Psoas muscle (tissue), 8 donors: Measurements from ENCODE around the gene ITGAL. TPM values are rescaled to one million over a fixed set of nuclear protein-coding genes. Genes with fewer than 3 reads are reported as not detected.

ENCODE experiments used
- ATAC-seq, 4 donors: fragments of 200-7000 bp; cut with Tn5 transposase; one replicate each; pipeline ENCODE4 v1.9.1; 2020; ENCODE audit warnings: moderate library complexity in 3 of 4, mild to moderate bottlenecking in 2 of 4
- DNase-seq, 2 donors: peaks; one replicate each; pipeline ENCODE4 v3.0.0-alpha.2; 2020
- H3K27ac ChIP-seq: fragments of 200-600 bp; one replicate; pipeline ENCODE4 v1.8.0; 2022
- H3K27me3 ChIP-seq, 3 donors: fragments of 200-600 bp in 1 of 3; one replicate each; pipeline versions ENCODE4 v1.6.1 to v1.8.0; 2013 to 2022; ENCODE audit warnings: low read length in 2 of 3, mild to moderate bottlenecking in 2 of 3, moderate library complexity in 1 of 3; ENCODE audit not compliant: insufficient read depth in 3 of 3
- H3K36me3 ChIP-seq, 2 donors: fragments of 200-600 bp in 1 of 2; one replicate each; pipeline versions ENCODE4 v1.6.1 to v1.8.0; 2013 to 2022; ENCODE audit warnings: low read depth in 1 of 2, mild to moderate bottlenecking in 1 of 2, moderate library complexity in 1 of 2; ENCODE audit not compliant: insufficient read depth in 1 of 2
- H3K4me1 ChIP-seq: fragments of 200-600 bp; one replicate; pipeline ENCODE4 v1.8.0; 2022
- H3K4me3 ChIP-seq: fragments of 200-600 bp; one replicate; pipeline ENCODE4 v1.8.0; 2022; ENCODE audit warnings: mild to moderate bottlenecking
- H3K9me3 ChIP-seq: fragments of 200-600 bp; one replicate; pipeline ENCODE4 v1.8.0; 2022
- WGBS, 3 donors: extraction: QIAGEN DNeasy Blood & Tissue Kit; methylation state at CpG; one replicate each; pipeline versions ENCODE4 v1.1.6 to v1.1.7; 2013; 5-methylcytosine and 5-hydroxymethylcytosine counted together
- intact Hi-C, 2 donors: fragments of 100-400 bp; cut with DNase I; formaldehyde crosslinking; loops; one replicate each; pipeline versions ENCODE4 v1.11.0 to v1.14.2; 2022
- polyA plus RNA-seq, 3 donors: library from polyadenylated mRNA; stranded (reverse); fragments of 200-250 nt; gene quantifications; one replicate each; pipeline ENCODE4 v1.2.3, GENCODE V29; 2013
- total RNA-seq, 4 donors: library from RNA; stranded (reverse); fragmentation: NEBNext Ultra II Directional in 2 of 4; extraction: Animal tissue kit (Norgen Biotek cat#: 25700) in 2 of 4; gene quantifications; one replicate each; pipeline versions ENCODE4 v1.2.1 to v1.2.4, GENCODE V29; 2021 to 2023
- TF ChIP-seq, protein P1 (sequence below): fragments of 200-600 bp; IDR thresholded peaks from one replicate; pipeline ENCODE4 v1.8.0; 2022; ENCODE audit warnings: antibody characterized with exemption
- donor health status: healthy with polysubstance abuse.
- donor health status: DM: no; HTN: no; CAD: no; lungs with moderate emphysema.
- donor health status: Bipolar disorder and iron deficiency.
- donor health status: healthy.
- donor health status: DM: yes; HTN: yes; CAD: no.
- donor health status: DM: no; HTN: no; CAD: no.
- donor health status: DM: no; HTN: no; CAD: no.
- donor health status: DM: yes; HTN: yes; CAD: no.

ITGAL gene
- total and polyA plus RNA-seq, 7 donors: 0.21 to 3.0 (median 1.1) TPM

DNA sequence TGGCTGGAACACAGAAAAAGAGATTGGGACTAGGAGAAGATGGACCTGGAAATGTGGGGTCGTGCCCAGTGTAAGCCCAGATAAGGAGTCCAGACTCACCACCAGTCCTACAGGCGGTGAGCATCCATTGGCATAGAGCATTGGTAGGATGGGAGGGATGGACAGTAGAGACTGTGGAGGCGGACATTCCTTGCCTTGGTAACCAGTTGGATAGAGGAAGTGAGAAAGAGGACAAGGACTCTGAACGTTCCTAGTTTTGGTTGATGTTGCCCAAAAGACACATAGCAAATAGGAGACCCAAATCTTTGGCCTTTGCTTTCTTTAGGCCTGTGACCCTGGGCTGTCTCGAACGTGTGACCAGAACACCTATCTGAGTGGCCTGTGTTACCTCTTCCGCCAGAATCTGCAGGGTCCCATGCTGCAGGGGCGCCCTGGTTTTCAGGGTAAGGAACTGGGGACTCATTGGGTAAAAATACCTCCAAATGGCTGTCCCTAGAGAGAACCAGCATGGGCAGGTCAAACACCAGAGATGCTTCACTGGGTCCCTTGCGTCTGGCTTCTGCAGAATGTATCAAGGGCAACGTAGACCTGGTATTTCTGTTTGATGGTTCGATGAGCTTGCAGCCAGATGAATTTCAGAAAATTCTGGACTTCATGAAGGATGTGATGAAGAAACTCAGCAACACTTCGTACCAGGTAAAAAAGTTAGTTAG lies 6.4 kb downstream of the ITGAL start:
- Histone ChIP-seq H3K9me3 (no peaks in the 10 kb centered on the region), H3K27ac (no peak overlapping the region), H3K36me3 (no peaks in the 10 kb centered on the region), H3K4me1 (no peaks in the 10 kb centered on the region), H3K4me3 (no peak overlapping the region), H3K27me3 (peaks cover 0 to 8% (median 5%) of the 10 kb centered on the region in 3 donors)
- WGBS, 3 donors: 86 to 89% (median 87%) methylated on average over 12 of the region's 12 CpGs
- TF ChIP-seq, protein P1, sequence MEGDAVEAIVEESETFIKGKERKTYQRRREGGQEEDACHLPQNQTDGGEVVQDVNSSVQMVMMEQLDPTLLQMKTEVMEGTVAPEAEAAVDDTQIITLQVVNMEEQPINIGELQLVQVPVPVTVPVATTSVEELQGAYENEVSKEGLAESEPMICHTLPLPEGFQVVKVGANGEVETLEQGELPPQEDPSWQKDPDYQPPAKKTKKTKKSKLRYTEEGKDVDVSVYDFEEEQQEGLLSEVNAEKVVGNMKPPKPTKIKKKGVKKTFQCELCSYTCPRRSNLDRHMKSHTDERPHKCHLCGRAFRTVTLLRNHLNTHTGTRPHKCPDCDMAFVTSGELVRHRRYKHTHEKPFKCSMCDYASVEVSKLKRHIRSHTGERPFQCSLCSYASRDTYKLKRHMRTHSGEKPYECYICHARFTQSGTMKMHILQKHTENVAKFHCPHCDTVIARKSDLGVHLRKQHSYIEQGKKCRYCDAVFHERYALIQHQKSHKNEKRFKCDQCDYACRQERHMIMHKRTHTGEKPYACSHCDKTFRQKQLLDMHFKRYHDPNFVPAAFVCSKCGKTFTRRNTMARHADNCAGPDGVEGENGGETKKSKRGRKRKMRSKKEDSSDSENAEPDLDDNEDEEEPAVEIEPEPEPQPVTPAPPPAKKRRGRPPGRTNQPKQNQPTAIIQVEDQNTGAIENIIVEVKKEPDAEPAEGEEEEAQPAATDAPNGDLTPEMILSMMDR: no peak
- ATAC-seq (no peak), DNase-seq (no peak)
- intact Hi-C loops: no loop called here

DNA sequence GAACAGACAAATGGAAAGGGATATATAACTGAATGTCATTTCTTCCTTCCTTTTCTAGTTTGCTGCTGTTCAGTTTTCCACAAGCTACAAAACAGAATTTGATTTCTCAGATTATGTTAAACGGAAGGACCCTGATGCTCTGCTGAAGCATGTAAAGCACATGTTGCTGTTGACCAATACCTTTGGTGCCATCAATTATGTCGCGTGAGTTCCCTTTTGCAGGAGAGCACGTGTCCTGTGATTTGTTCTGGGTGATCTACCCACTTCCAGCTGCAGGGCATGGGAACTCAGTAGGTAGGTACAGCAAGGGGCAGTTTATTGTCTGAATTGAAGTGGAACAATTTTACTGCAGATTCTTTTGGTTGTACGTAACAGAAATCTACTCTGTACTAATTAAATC lies 8.8 kb downstream of the ITGAL start:
- no peaks in the 10 kb centered on the region for H3K9me3 ChIP-seq
- no peaks in the 10 kb centered on the region for H3K27me3 ChIP-seq
- DNase-seq: no peak
- no peak overlapping the region for H3K27ac ChIP-seq
- no peak for ATAC-seq
- no peaks in the 10 kb centered on the region for H3K36me3 ChIP-seq
- 58 to 68% (median 62%) methylated on average over 5 of the region's 5 CpGs for WGBS, 3 donors
- peaks cover 6% of the 10 kb centered on the region for H3K4me1 ChIP-seq
- TF ChIP-seq, protein P1: no peak
- intact Hi-C loops: no loop called here
- H3K4me3 ChIP-seq: no peak overlapping the region

DNA sequence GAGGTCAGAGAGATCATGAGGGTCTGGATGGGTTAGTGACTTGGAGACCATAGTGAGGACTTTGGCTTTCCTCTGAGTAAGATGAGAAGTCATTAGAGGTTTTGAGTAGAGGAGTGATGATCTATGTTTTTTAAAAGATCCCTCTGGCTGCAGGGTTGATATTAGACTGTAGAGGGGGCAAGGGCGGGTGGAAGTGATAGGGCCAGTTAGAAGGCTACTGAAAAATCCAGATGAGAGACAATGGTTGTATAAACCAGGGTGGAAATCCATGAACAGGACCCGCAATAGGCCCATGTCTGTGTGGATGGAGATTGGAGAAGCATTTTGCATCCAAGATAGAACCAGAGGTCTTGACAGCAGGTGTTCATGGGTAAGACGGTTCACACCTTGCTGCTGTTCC lies 9.8 kb downstream of the ITGAL start:
- no peaks in the 10 kb centered on the region for H3K36me3 ChIP-seq
- no peak overlapping the region for H3K4me3 ChIP-seq
- TF ChIP-seq, protein P1: no peak
- H3K27ac ChIP-seq: no peak overlapping the region
- peaks cover 10% of the 10 kb centered on the region for H3K4me1 ChIP-seq
- H3K9me3 ChIP-seq: no peaks in the 10 kb centered on the region
- intact Hi-C loops: no loop called here
- ATAC-seq (no peak), DNase-seq (no peak)
- 83 to 89% (median 85%) methylated on average over 3 of the region's 3 CpGs for WGBS, 3 donors
- no peaks in the 10 kb centered on the region for H3K27me3 ChIP-seq

DNA sequence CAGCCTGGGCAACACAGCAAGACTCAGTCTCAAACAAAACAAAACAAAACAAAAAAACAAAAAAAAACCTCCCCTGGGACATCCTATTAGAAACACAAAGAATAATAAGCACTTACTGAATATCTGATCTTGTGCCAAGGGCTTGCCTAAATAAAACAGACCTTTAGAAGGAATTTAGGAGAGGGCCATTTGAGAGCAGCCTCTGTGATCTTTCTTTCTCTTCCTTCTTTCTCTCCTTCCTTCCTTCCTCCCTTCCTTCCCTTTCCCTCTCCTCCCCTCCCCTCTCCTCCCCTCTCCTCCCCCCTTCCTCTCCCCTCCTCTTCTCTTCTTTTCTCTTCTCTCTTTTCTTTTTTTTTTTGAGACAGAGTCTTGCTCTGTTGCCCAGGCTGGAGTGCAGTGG lies 12.3 kb downstream of the ITGAL start:
- ATAC-seq (no peak), DNase-seq (no peak)
- Histone ChIP-seq H3K4me3 (no peak overlapping the region), H3K27ac (no peak overlapping the region), H3K9me3 (no peaks in the 10 kb centered on the region), H3K4me1 (peaks cover 10% of the 10 kb centered on the region), H3K27me3 (no peaks in the 10 kb centered on the region), H3K36me3 (no peaks in the 10 kb centered on the region)
- intact Hi-C loops: no loop called here
- TF ChIP-seq, protein P1: no peak
